AG10803 (cell line): ENCODE measurements around the gene NSMCE3.

ENCODE experiments used
- DNase-seq: peaks from one replicate; pipeline ENCODE4 v3.0.0; 2010; ENCODE audit warnings: low read depth
- H3K4me3 ChIP-seq: 2 replicates; pipeline ENCODE4 v1.5.1; 2011; ENCODE audit warnings: mild to moderate bottlenecking, low read length, control low read depth
- TF ChIP-seq, protein P1 (sequence below): conservative IDR thresholded peaks from 2 replicates; pipeline ENCODE4 v1.5.1; 2011; ENCODE audit warnings: mild to moderate bottlenecking, low read length, control low read depth, inconsistent platforms

The NSMCE3 gene

DNA sequence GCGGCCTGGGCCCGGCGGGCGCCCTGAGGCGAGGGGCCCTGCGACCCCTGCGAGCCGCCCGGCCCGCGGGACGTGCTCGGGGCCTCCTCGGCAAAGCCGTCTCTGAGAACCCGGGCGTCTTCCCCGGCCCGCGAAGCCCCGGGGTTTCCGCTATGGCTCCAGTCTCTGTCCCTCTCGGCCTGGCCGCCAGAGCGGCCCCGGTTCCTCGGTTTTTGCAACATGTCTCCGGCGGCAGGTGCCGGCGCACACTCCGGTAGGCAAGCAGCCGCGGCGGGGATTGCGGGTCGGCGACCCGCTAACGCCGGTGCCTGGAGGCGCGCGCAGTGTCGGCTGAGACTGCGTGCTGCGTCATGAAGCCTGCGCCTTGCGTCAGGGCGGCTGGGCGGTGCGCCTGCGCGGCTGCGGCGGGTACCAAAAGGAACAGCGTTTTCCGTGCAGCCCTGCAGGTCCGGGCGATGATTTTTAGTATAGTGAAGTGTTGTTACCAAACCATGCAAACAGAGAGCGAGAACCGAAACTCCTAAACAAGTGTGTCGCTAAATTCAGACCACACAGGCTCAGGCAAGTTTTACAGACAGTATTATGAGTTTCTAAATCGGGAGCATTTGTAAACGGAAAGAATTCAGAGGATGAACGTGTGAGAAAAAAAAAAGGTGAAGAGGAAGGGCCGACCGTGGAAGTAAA, at the start of gene NSMCE3:
TSS of gene NSMCE3 (minus strand) at position 338 of the 684 bp plus-strand sequence. CDS start at position 221, 117 bp downstream.
- H3K4me3 ChIP-seq, result peak within 1 kb of the TSS; percentile 86
- peak; percentile 85 for DNase-seq
- TF ChIP-seq, protein P1, sequence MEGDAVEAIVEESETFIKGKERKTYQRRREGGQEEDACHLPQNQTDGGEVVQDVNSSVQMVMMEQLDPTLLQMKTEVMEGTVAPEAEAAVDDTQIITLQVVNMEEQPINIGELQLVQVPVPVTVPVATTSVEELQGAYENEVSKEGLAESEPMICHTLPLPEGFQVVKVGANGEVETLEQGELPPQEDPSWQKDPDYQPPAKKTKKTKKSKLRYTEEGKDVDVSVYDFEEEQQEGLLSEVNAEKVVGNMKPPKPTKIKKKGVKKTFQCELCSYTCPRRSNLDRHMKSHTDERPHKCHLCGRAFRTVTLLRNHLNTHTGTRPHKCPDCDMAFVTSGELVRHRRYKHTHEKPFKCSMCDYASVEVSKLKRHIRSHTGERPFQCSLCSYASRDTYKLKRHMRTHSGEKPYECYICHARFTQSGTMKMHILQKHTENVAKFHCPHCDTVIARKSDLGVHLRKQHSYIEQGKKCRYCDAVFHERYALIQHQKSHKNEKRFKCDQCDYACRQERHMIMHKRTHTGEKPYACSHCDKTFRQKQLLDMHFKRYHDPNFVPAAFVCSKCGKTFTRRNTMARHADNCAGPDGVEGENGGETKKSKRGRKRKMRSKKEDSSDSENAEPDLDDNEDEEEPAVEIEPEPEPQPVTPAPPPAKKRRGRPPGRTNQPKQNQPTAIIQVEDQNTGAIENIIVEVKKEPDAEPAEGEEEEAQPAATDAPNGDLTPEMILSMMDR, result no peak

DNA sequence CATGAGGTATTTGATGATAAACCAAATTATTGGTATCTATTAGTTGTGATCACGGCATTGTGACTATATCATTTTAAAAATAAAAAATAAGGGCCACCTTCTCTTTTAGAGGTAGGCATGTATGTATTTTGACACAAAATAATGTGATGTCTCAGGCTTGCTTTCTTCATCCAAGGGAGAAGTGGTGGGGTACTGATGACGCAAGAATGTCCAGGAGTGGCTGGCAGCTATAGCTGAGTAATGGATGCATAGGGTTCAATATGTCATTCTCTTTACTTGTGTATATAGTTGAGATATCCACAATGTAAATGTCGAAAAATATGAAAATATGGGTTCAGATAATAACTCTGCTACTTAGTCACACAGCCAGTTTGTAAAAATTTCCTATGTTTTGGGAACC, 46.8 kb upstream of the NSMCE3 start:
- TF ChIP-seq, protein P1, result no peak
- DNase-seq, result no peak
- no peak overlapping the region for H3K4me3 ChIP-seq

DNA sequence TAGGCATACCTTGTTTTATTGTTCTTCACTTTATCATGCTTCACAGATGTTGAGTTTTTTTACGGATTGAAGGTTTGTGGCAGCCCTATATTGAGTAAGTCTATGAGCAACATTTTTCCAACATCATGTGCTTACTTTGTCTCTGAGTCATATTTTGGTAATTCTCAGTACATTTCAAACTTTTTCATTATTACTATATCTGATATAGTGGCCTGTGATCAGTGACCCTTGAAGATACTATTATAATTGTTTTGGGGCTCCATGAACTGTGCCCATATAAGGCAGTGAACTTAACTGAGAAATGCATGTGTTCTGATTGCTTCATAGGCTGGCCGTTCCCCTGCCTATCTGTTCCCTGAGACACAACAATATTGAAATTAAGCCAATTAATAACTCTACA, 42.8 kb upstream of the NSMCE3 start:
- DNase-seq, result peak; percentile 61
- no peak overlapping the region for H3K4me3 ChIP-seq
- TF ChIP-seq, protein P1, result no peak

DNA sequence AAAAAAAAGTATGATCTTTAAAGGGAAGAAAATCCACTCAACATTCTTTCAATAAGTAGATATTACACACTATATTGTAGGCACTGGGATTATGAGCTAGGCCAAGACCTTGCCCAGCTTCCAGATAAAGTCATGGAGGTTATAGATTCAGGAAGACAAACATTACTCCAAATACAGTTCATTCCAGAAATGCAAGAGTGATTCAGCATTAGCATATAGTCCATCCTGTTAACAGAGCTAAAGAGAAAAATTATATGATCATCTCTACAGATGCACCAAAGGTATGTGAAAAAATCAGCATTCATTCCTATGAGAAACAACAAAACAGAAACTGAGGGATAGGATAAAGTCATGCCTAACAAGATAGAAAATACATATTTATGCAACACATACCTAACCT, 42.1 kb upstream of the NSMCE3 start:
- TF ChIP-seq, protein P1, result no peak
- DNase-seq, result no peak
- H3K4me3 ChIP-seq, result no peak overlapping the region

DNA sequence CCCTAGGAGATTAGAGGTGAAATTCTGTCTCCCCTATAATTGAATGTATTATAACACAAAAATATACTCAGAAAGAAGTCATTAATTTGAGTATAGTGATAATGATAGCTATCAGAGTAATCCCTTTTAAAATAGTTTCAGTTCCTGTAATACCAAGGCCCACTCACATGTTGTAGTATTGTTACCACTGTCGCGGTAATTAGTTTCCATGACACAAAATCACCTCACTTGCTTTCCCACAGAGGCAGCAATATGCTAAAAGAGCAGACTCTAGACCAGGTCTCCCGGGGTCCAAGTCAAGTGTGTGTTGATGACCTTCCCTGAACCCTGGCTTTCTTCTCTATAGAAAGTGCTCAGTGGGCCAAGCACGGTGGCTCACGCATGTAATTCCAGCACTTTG, 39.5 kb upstream of the NSMCE3 start:
- TF ChIP-seq, protein P1, result no peak
- DNase-seq, result no peak
- H3K4me3 ChIP-seq, result no peak overlapping the region

DNA sequence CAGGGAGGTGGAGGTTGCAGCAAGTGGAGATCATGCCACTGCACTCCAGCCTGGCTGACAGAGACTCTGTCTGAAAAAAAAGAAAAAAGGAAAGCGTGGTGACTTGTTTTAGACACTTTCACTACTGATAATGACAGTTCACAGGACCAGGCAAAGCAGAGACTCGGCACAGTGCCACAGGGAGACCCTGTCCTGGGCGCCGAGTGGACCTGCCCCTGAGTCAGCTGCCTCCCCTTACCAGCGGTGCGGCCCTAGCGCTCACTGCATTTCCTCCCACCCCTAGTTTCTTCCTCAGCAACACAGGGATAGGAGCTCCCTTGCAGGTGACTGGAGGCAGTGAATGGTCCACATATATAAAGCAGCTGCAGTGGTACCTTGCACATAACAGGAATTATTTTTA, 38.7 kb upstream of the NSMCE3 start:
- TF ChIP-seq, protein P1, result no peak
- no peak for DNase-seq
- no peak overlapping the region for H3K4me3 ChIP-seq

DNA sequence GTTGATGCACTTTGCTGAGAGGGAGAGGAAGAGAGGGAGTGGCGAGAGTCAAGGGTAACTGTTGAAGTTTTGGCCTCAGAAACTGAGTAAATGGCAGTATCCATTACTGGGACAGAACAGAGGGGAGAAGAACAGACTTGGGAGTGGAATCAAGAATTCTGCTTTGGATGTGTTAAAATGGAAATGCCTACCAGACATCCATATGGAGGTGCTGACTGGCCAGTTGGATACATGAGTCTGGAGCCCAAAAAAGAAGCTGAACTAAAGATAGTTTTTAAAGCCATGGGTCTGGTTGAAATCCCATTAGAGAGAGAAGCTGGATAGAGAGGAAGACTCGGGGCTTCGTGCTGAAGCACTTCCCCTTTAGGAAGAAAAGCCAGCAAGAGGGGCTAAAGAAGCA, 35.9 kb upstream of the NSMCE3 start:
- H3K4me3 ChIP-seq, result no peak overlapping the region
- TF ChIP-seq, protein P1, result no peak
- no peak for DNase-seq
